Body of pancreas (tissue), 4 donors: ENCODE measurements around the gene MOCS2.

ENCODE experiments used
- CTCF ChIP-seq, 7 experiments: fragments of 450-650 bp in 4 of 7; fragments of 200-600 bp in 3 of 7; sonication (generic) in 3 of 7; IDR thresholded peaks; one replicate each; pipeline ENCODE4 v1.5.1; 2016 to 2019; ENCODE audit warnings: antibody characterized with exemption in 7 of 7
- POLR2A ChIP-seq, 3 donors: fragments of 450-650 bp; IDR thresholded peaks; one replicate each; pipeline ENCODE4 v1.6.1; 2016; ENCODE audit warnings: antibody characterized with exemption in 3 of 3, mild to moderate bottlenecking in 2 of 3

GRCh38 chr5:53087621-53088121 lies 21.9 kb downstream of the MOCS2 start:
- no peak for TF ChIP-seq POLR2A (IDR thresholded peaks at IDR 0.05)
- no peak for TF ChIP-seq CTCF (IDR thresholded peaks at IDR 0.05)
